Neuronal stem cell (in vitro differentiated cells): ENCODE measurements around the gene SPTLC1. TPM values are rescaled to one million over a fixed set of nuclear protein-coding genes. Genes with fewer than 3 reads are reported as not detected.
A peak's percentile ranks its signal among the peaks of the same experiment; 100 is the strongest.

ENCODE experiments used
- DNase-seq: peaks from one replicate; pipeline ENCODE4 v3.0.0-alpha.2; 2013; ENCODE audit warnings: low spot score
- H2AFZ ChIP-seq: one replicate; pipeline ENCODE4 v1.6.1; 2013; ENCODE audit warnings: mild to moderate bottlenecking, low read length, inconsistent platforms
- H2AK5ac ChIP-seq: 2 replicates; pipeline ENCODE4 v1.6.1; 2013; ENCODE audit warnings: low read depth, mild to moderate bottlenecking, inconsistent platforms, low read length, moderate library complexity, mixed read lengths
- H2BK120ac ChIP-seq: 2 replicates; pipeline ENCODE4 v1.6.1; 2013; ENCODE audit warnings: low read depth, mild to moderate bottlenecking, inconsistent platforms, low read length, moderate library complexity, mixed read lengths
- H2BK12ac ChIP-seq: one replicate; pipeline ENCODE4 v1.6.1; 2013; ENCODE audit warnings: low read length, inconsistent platforms
- H2BK15ac ChIP-seq: 2 replicates; pipeline ENCODE4 v1.6.1; 2013; ENCODE audit warnings: mild to moderate bottlenecking, low read length, inconsistent platforms, mixed read lengths
- H2BK5ac ChIP-seq: one replicate; pipeline ENCODE4 v1.6.1; 2013; ENCODE audit warnings: inconsistent platforms, mild to moderate bottlenecking, low read length, moderate library complexity
- H3K14ac ChIP-seq: one replicate; pipeline ENCODE4 v1.6.1; 2013; ENCODE audit warnings: low read length, inconsistent platforms
- H3K18ac ChIP-seq: 2 replicates; pipeline ENCODE4 v1.6.1; 2013; ENCODE audit warnings: low read length, inconsistent platforms
- H3K23ac ChIP-seq: 2 replicates; pipeline ENCODE4 v1.6.1; 2013; ENCODE audit warnings: low read depth, mild to moderate bottlenecking, mixed read lengths, low read length, inconsistent platforms; ENCODE audit not compliant: poor library complexity
- H3K27ac ChIP-seq: replicated peaks from 3 replicates; pipeline ENCODE4 v1.5.1; 2013; ENCODE audit warnings: low read length, inconsistent platforms
- H3K27me3 ChIP-seq, 3 experiments: 2 replicates each; pipeline ENCODE4 v1.6.1; 2013; ENCODE audit warnings: low read length in 3 of 3, mild to moderate bottlenecking in 2 of 3, inconsistent platforms in 1 of 3, low read depth in 1 of 3, mixed read lengths in 1 of 3, moderate library complexity in 1 of 3; ENCODE audit not compliant: control insufficient read depth in 3 of 3, insufficient read depth in 3 of 3
- H3K36me3 ChIP-seq, 2 donors: replicated peaks in 1 of 2; 2 replicates each; pipeline ENCODE4 v1.6.1; 2013; ENCODE audit warnings: low read length in 2 of 2; ENCODE audit not compliant: control insufficient read depth in 2 of 2, insufficient read depth in 2 of 2
- H3K4ac ChIP-seq: 2 replicates; pipeline ENCODE4 v1.6.1; 2013; ENCODE audit warnings: inconsistent platforms, mild to moderate bottlenecking, low read length, moderate library complexity
- H3K4me1 ChIP-seq, 2 donors: 1 replicate in 1 of 2; 2 replicates in 1 of 2; pipeline ENCODE4 v1.6.1; 2013; ENCODE audit warnings: low read length in 2 of 2, low read depth in 1 of 2; ENCODE audit not compliant: control insufficient read depth in 2 of 2, insufficient read depth in 1 of 2
- H3K4me2 ChIP-seq: one replicate; pipeline ENCODE4 v1.6.1; 2013; ENCODE audit warnings: mild to moderate bottlenecking, low read length, inconsistent platforms; ENCODE audit not compliant: insufficient read depth, poor library complexity, severe bottlenecking
- H3K4me3 ChIP-seq, 2 donors: 2 replicates each; pipeline ENCODE4 v1.5.1; 2013; ENCODE audit warnings: low read length in 2 of 2, mild to moderate bottlenecking in 2 of 2, inconsistent platforms in 1 of 2, moderate library complexity in 1 of 2
- H3K79me1 ChIP-seq: one replicate; pipeline ENCODE4 v1.6.1; 2013; ENCODE audit warnings: low read depth, mild to moderate bottlenecking, inconsistent platforms, low read length, moderate library complexity
- H3K9ac ChIP-seq: one replicate; pipeline ENCODE4 v1.6.1; 2013; ENCODE audit warnings: mild to moderate bottlenecking, low read depth, low read length, inconsistent platforms; ENCODE audit not compliant: poor library complexity
- H3K9me3 ChIP-seq, 2 donors: replicated peaks in 1 of 2; 2 replicates each; pipeline versions ENCODE3 to v1.6.1; 2013; ENCODE audit warnings: low read length in 2 of 2, mild to moderate bottlenecking in 2 of 2, inconsistent platforms in 1 of 2, low read depth in 1 of 2, mixed read lengths in 1 of 2, moderate library complexity in 1 of 2; ENCODE audit not compliant: control insufficient read depth in 2 of 2, insufficient read depth in 1 of 2
- H4K8ac ChIP-seq: one replicate; pipeline ENCODE4 v1.6.1; 2013; ENCODE audit warnings: low read depth, mild to moderate bottlenecking, inconsistent platforms, low read length, moderate library complexity
- H4K91ac ChIP-seq: one replicate; pipeline ENCODE4 v1.6.1; 2013; ENCODE audit warnings: low read length, low read depth, mild to moderate bottlenecking, inconsistent platforms; ENCODE audit not compliant: poor library complexity
- WGBS, 2 donors: extraction: QIAGEN DNeasy Blood & Tissue Kit; methylation state at CpG; one replicate each; pipeline ENCODE4 v1.1.7; 2013; ENCODE audit warnings: missing lambda C conversion rate in 2 of 2, mixed read lengths in 1 of 2; ENCODE audit not compliant: insufficient read length in 2 of 2, insufficient replicate concordance in 1 of 2; ENCODE audit errors: extremely low coverage in 2 of 2; 5-methylcytosine and 5-hydroxymethylcytosine counted together
- polyA plus RNA-seq, 2 experiments: library from polyadenylated mRNA; stranded (reverse); fragments of 200-250 nt; gene quantifications; one replicate each; pipeline ENCODE4 v1.2.3, GENCODE V29; 2013

The SPTLC1 gene, protein sequence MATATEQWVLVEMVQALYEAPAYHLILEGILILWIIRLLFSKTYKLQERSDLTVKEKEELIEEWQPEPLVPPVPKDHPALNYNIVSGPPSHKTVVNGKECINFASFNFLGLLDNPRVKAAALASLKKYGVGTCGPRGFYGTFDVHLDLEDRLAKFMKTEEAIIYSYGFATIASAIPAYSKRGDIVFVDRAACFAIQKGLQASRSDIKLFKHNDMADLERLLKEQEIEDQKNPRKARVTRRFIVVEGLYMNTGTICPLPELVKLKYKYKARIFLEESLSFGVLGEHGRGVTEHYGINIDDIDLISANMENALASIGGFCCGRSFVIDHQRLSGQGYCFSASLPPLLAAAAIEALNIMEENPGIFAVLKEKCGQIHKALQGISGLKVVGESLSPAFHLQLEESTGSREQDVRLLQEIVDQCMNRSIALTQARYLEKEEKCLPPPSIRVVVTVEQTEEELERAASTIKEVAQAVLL
- 52.6 TPM for polyA plus RNA-seq (2013, experiment 1 of 2)
- polyA plus RNA-seq (2013, experiment 2 of 2) = 53.4 TPM

DNA sequence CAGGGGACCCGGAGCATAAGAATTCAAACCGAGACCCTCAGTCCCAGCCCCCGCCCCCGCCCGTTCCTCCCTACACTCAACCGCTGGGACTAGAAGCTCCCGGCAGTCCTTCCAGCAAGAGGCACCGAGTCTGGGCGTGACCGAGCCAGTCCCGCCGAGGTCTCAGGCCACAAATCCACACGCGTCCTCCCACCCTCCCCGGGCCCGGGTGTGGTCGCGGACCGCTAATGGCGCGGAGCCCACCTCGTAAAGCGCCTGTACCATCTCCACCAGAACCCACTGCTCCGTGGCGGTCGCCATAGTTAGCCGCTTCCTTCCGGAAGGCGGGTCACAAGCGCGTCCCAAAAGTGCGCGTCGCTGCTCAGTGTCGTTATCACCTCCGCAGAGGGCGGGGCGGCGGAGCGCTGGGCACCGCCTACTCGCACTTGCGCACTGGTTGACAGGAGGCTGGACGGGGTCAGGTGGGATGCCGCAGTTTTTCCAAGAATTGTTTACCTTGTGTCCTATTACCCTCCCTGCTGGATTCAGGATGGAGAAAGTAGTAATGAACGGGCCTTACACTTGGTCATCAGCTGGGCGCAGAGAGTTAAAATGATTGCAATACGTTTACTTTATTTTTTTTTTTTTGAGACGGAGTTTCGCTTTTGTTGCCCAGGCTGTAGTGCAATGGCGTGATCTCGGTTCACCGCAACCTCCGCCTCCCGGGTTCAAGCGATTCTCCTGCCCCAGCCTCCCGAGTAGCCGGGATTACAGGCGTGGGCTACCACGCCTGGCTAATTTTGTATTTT lies at the start of gene SPTLC1:
Gene SPTLC1, minus strand, starts transcription at position 343 of the 788 bp plus-strand sequence. Its CDS starts 43 bp downstream, at position 300.
- H3K27me3 ChIP-seq = peaks cover 0 to 5% (median 0%) of the 10 kb centered on the region in 3 experiments
- no peak within 1 kb of the TSS for H2BK5ac ChIP-seq
- H2BK120ac ChIP-seq = no peak within 1 kb of the TSS
- H2BK15ac ChIP-seq = no peak within 1 kb of the TSS
- no peak within 1 kb of the TSS for H2BK12ac ChIP-seq
- H2AK5ac ChIP-seq = no peak within 1 kb of the TSS
- peak within 1 kb of the TSS; percentile 95 for H3K23ac ChIP-seq
- no peaks in the 10 kb centered on the region for H3K9me3 ChIP-seq
- H3K4me3 ChIP-seq = peak within 1 kb of the TSS; percentile 91 to 99
- H3K79me1 ChIP-seq = no peaks in the 10 kb centered on the region
- peak within 1 kb of the TSS; percentile 96 for H2AFZ ChIP-seq
- peaks cover 0 to 3% of the 10 kb centered on the region in 2 donors for H3K4me1 ChIP-seq
- H3K18ac ChIP-seq = peak within 1 kb of the TSS; percentile 87
- peak within 1 kb of the TSS; percentile 21 for H3K14ac ChIP-seq
- no CpG with 5 or more reads among the region's 60 CpGs for WGBS, 2 donors
- peaks cover 2 to 29% of the 10 kb centered on the region in 2 donors for H3K36me3 ChIP-seq
- no peak within 1 kb of the TSS for H4K91ac ChIP-seq
- H3K9ac ChIP-seq = peak within 1 kb of the TSS; percentile 95
- H4K8ac ChIP-seq = no peak within 1 kb of the TSS
- no peak within 1 kb of the TSS for H3K27ac ChIP-seq
- peak; percentile 87 for DNase-seq
- peak within 1 kb of the TSS; percentile 58 for H3K4me2 ChIP-seq
- H3K4ac ChIP-seq = no peak within 1 kb of the TSS

DNA sequence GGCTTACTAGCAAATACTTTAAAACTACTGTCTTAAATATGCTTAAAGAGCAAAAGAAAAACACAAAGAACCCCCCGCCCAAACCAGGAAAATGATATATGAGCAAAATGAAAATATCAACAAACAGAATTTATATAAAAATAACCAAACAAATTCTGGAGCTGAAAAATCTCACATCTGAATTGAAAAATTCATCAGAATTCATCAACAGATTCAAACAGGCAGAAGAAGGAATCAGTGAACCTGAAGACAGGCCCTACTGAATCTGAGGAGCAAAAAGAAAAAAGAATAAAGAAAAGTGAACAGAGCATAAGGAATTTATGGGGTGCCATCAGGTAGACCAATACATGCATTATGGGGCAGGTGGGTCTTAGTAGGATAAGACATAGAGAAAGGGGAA lies 49.8 kb upstream of the SPTLC1 start:
- no peak overlapping the region for H2BK12ac ChIP-seq
- WGBS, 2 donors = no CpG with 5 or more reads among the region's 1 CpG
- no peak overlapping the region for H3K23ac ChIP-seq
- no peak overlapping the region for H3K4me3 ChIP-seq
- no peak overlapping the region for H3K18ac ChIP-seq
- DNase-seq = no peak
- no peak overlapping the region for H2AK5ac ChIP-seq
- H3K4me2 ChIP-seq = no peak overlapping the region
- H2BK5ac ChIP-seq = no peak overlapping the region
- peaks cover 2 to 7% of the 10 kb centered on the region in 2 donors for H3K9me3 ChIP-seq
- H3K36me3 ChIP-seq = no peaks in the 10 kb centered on the region
- H2AFZ ChIP-seq = no peak overlapping the region
- H3K4ac ChIP-seq = no peak overlapping the region
- H3K27me3 ChIP-seq = no peaks in the 10 kb centered on the region
- H2BK15ac ChIP-seq = no peak overlapping the region
- H3K4me1 ChIP-seq = no peaks in the 10 kb centered on the region
- H2BK120ac ChIP-seq = no peak overlapping the region
- no peak overlapping the region for H4K91ac ChIP-seq
- no peak overlapping the region for H3K27ac ChIP-seq
- no peak overlapping the region for H4K8ac ChIP-seq
- no peak overlapping the region for H3K9ac ChIP-seq
- no peaks in the 10 kb centered on the region for H3K79me1 ChIP-seq
- no peak overlapping the region for H3K14ac ChIP-seq

DNA sequence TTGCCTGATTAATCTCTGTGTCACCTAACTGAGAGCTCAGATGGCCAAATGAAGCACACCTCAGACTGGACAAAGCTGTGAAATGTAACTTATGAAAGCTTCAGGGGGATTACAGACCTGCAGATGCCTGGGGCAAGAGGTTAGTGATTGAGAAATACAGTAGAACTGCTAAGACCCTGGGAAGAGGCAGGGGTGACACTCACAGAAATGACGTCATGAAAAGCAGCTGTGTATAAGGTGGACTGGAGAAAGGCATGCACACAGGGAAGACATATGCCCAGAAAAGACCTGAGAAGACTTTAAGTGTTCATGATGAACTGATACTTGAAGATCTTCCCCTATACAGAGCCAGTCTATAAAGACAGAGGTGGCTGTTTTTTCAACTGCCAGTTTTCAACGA lies 49.3 kb upstream of the SPTLC1 start:
- no peak for DNase-seq
- Histone ChIP-seq H3K4me2 (no peak overlapping the region), H3K4me3 (no peak overlapping the region), H3K36me3 (no peaks in the 10 kb centered on the region), H3K18ac (no peak overlapping the region), H3K27ac (no peak overlapping the region), H2BK12ac (no peak overlapping the region), H2AFZ (no peak overlapping the region), H3K14ac (no peak overlapping the region), H4K91ac (no peak overlapping the region), H4K8ac (no peak overlapping the region), H2BK5ac (no peak overlapping the region), H3K79me1 (no peaks in the 10 kb centered on the region), H2BK15ac (no peak overlapping the region), H3K23ac (no peak overlapping the region), H3K27me3 (no peaks in the 10 kb centered on the region), H3K4ac (no peak overlapping the region), H3K4me1 (no peaks in the 10 kb centered on the region), H2BK120ac (no peak overlapping the region), H2AK5ac (no peak overlapping the region), H3K9me3 (peaks cover 2 to 7% of the 10 kb centered on the region in 2 donors), H3K9ac (no peak overlapping the region)
- WGBS, 2 donors = no CpG with 5 or more reads among the region's 2 CpGs

DNA sequence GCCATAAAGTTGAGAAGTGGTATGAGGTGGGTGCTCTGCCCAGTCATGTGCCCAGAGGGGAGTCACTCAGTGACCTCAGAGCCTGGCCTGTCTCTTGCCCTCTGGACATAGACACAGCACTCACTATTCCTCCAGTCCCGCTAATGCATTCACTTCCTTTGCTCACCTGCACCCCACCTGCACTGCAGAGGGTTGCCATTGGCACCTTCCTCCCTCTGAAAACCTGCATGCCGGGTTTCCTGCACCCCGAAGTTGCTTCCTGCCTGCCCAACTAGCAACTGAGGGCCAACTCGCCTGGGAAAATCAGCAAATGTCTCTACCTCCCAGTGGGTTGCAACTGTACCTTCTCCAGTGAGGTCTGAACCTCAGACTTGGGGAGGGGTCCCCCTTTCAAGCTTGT lies 48.1 kb upstream of the SPTLC1 start:
- no peaks in the 10 kb centered on the region for H3K27me3 ChIP-seq
- H3K9me3 ChIP-seq = peaks cover 2 to 7% of the 10 kb centered on the region in 2 donors
- H4K91ac ChIP-seq = no peak overlapping the region
- no peak overlapping the region for H2BK15ac ChIP-seq
- no peak for DNase-seq
- no peak overlapping the region for H3K27ac ChIP-seq
- H3K9ac ChIP-seq = no peak overlapping the region
- H2BK120ac ChIP-seq = no peak overlapping the region
- no peak overlapping the region for H3K23ac ChIP-seq
- H3K14ac ChIP-seq = no peak overlapping the region
- H3K36me3 ChIP-seq = no peaks in the 10 kb centered on the region
- no peak overlapping the region for H3K18ac ChIP-seq
- no peak overlapping the region for H2AFZ ChIP-seq
- no peak overlapping the region for H3K4ac ChIP-seq
- H4K8ac ChIP-seq = no peak overlapping the region
- no peak overlapping the region for H2AK5ac ChIP-seq
- no peak overlapping the region for H2BK12ac ChIP-seq
- no CpG with 5 or more reads among the region's 4 CpGs for WGBS, 2 donors
- no peak overlapping the region for H3K4me2 ChIP-seq
- no peaks in the 10 kb centered on the region for H3K79me1 ChIP-seq
- H3K4me3 ChIP-seq = peak overlapping the region in 1 of 2 donors; percentile 4
- no peaks in the 10 kb centered on the region for H3K4me1 ChIP-seq
- H2BK5ac ChIP-seq = no peak overlapping the region
